WTC11 (cell line): ENCODE results near the gene TSG101. TPM values are rescaled to one million over a fixed set of nuclear protein-coding genes. Genes with fewer than 3 reads are reported as not detected.
A peak's percentile ranks its signal among the peaks of the same experiment; 100 is the strongest.

Experiments used
- ATAC-seq: fragments of 200-7000 bp; cut with Tn5 transposase; 2 replicates; pipeline ENCODE4 v1.10.0; 2021; ENCODE audit warnings: mild to moderate bottlenecking, moderate library complexity
- CTCF ChIA-PET: fragments of 300-600 bp; sonication (Branson Sonifier 250); formaldehyde crosslinking; loops from one replicate; lab custom pipeline; 2021; ENCODE audit warnings: antibody characterized with exemption; lab: Charles Lee
- POLR2A ChIA-PET: fragments of 350-600 bp; sonication (Branson Sonifier 250); formaldehyde crosslinking; loops from one replicate; lab custom pipeline; 2021; ENCODE audit warnings: antibody characterized with exemption; lab: Charles Lee
- DNase-seq: peaks from one replicate; pipeline ENCODE4 v3.0.0; 2021; ENCODE audit warnings: low spot score
- H3K27ac Mint-ChIP-seq: 2 replicates; pipeline ENCODE4 v1.8.0; 2021; ENCODE audit warnings: mixed read lengths
- H3K27me3 Mint-ChIP-seq: 2 replicates; pipeline ENCODE4 v1.8.0; 2021; ENCODE audit warnings: low read depth, mild to moderate bottlenecking, moderate library complexity, mixed read lengths
- H3K36me3 Mint-ChIP-seq: 2 replicates; pipeline ENCODE4 v1.8.0; 2021; ENCODE audit warnings: mixed read lengths
- H3K4me1 Mint-ChIP-seq: 2 replicates; pipeline ENCODE4 v1.8.0; 2022; ENCODE audit warnings: mixed read lengths
- H3K4me3 Mint-ChIP-seq: 2 replicates; pipeline ENCODE4 v1.8.0; 2021; ENCODE audit warnings: mild to moderate bottlenecking, moderate library complexity, mixed read lengths
- H3K9me3 Mint-ChIP-seq: 2 replicates; pipeline ENCODE4 v1.8.0; 2021; ENCODE audit warnings: mixed read lengths
- ETV6 ChIP-seq: sonication (generic); formaldehyde crosslinking; IDR thresholded peaks from 2 replicates; pipeline ENCODE4 v1.8.1; 2022; ENCODE audit warnings: mild to moderate bottlenecking, missing genetic modification reagents
- FOXP4 ChIP-seq: sonication (generic); formaldehyde crosslinking; IDR thresholded peaks from 2 replicates; pipeline ENCODE4 v1.8.0; 2022; ENCODE audit warnings: mild to moderate bottlenecking, missing genetic modification reagents
- MAX ChIP-seq: sonication (generic); formaldehyde crosslinking; IDR thresholded peaks from 2 replicates; pipeline ENCODE4 v1.8.0; 2022; ENCODE audit warnings: mild to moderate bottlenecking, missing genetic modification reagents
- NR2C2 ChIP-seq: sonication (generic); formaldehyde crosslinking; IDR thresholded peaks from 2 replicates; pipeline ENCODE4 v1.8.0; 2022; ENCODE audit warnings: mild to moderate bottlenecking, missing genetic modification reagents
- RORB ChIP-seq: fragments of 250-450 bp; sonication (Bioruptor Pico); IDR thresholded peaks from 2 replicates; pipeline ENCODE4 v1.9.0; 2021; ENCODE audit warnings: mild to moderate bottlenecking
- SP1 ChIP-seq: sonication (generic); formaldehyde crosslinking; conservative IDR thresholded peaks from 2 replicates; pipeline ENCODE4 v1.8.1; 2022; ENCODE audit warnings: missing genetic modification reagents
- TCF7 ChIP-seq: sonication (generic); formaldehyde crosslinking; IDR thresholded peaks from 2 replicates; pipeline ENCODE4 v1.8.0; 2022; ENCODE audit warnings: mild to moderate bottlenecking, low read depth, missing genetic modification reagents, moderate library complexity
- ZMAT4 ChIP-seq: fragments of 250-450 bp; sonication (Bioruptor Pico); IDR thresholded peaks from 2 replicates; pipeline ENCODE4 v1.9.0; 2021; ENCODE audit warnings: mild to moderate bottlenecking
- ZNF423 ChIP-seq: fragments of 250-450 bp; sonication (Bioruptor Pico); IDR thresholded peaks from 2 replicates; pipeline ENCODE4 v2.1.2; 2022; ENCODE audit warnings: mild to moderate bottlenecking, moderate library complexity
- total RNA-seq: library from RNA; stranded (reverse); gene quantifications from 3 replicates; pipeline ENCODE4 v1.2.3, GENCODE V29; 2021
- TF ChIP-seq, protein P1 (sequence below): fragments of 250-450 bp; sonication (Bioruptor Pico); conservative IDR thresholded peaks from 2 replicates; pipeline ENCODE4 v1.9.0; 2021; ENCODE audit warnings: mild to moderate bottlenecking
- TF ChIP-seq, protein P2 (sequence below): sonication (generic); formaldehyde crosslinking; IDR thresholded peaks from 2 replicates; pipeline ENCODE4 v1.8.0; 2022; ENCODE audit warnings: mild to moderate bottlenecking, missing genetic modification reagents
- TF ChIP-seq, protein P3 (sequence below): sonication (generic); formaldehyde crosslinking; IDR thresholded peaks from 2 replicates; pipeline ENCODE4 v1.8.0; 2023; ENCODE audit warnings: mild to moderate bottlenecking, missing genetic modification reagents
- TF ChIP-seq, protein P4 (sequence below): fragments of 250-450 bp; sonication (Bioruptor Pico); IDR thresholded peaks from 2 replicates; pipeline ENCODE4 v1.9.0; 2021; ENCODE audit warnings: mild to moderate bottlenecking, borderline replicate concordance

TSG101 gene
- total RNA-seq, 1 experiment from 2014 or later, result 41.7 TPM

DNA sequence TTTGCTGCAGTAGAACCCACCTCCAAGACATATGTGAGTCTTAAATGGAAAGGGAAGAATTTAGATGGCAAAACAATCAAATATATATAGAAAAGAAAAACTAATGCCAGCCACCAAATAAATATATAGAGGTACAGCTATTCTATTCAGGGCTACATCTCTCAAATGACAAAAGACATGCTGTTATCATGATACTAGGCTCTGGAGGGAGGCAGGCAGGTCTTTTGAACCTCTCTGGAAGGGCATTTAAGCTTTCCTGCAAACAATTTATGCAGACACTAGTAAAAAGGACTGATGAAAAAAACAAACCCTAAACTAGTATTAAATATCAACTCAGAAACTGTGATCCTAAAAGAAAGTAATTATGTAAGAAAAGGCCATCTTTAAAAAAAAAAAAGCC is 37.4 kb upstream of the TSG101 start:
- ATAC-seq (peak; percentile 60; the same call in 1 of the 2 replicates), DNase-seq (no peak)
- H3K9me3 Mint-ChIP-seq, result no peaks in the 10 kb centered on the region
- H3K27me3 Mint-ChIP-seq, result no peaks in the 10 kb centered on the region
- no peak for TF ChIP-seq ZNF423 (CRISPR knock-in tag)
- TF ChIP-seq, protein P1, sequence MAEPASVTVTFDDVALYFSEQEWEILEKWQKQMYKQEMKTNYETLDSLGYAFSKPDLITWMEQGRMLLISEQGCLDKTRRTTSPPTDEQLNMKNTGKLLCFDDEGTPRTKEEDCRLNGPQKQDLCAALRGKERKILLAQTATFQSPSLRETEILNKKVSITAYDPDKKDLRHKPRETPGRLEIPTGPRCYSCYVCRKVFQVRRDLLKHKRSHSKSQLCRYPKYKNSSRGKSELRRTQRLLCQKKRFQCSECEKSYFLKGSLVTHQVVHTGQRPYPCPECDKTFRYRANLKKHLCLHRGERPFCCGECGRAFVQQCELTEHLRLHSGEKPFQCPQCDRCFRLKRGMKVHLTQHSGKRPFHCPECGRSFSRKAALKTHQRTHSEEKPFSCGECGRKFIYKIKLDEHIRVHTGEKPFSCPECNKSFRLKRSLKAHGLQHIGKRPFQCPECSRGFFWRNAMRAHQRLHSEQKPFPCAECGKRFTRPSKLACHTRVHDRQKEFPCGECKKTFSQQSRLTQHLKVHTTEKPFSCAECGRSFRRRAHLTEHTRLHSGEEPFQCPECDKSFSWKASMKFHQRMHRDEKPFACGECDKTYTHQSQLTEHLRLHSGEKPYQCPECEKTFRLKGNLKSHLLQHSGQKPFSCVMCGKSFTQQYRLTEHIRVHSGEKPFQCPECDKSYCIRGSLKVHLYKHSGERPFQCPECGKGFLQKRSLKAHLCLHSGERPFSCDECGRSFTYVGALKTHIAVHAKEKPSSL (CRISPR knock-in tag), result no peak
- no peak for TF ChIP-seq FOXP4
- no peak for TF ChIP-seq SP1 (CRISPR knock-in tag)
- TF ChIP-seq, protein P2, sequence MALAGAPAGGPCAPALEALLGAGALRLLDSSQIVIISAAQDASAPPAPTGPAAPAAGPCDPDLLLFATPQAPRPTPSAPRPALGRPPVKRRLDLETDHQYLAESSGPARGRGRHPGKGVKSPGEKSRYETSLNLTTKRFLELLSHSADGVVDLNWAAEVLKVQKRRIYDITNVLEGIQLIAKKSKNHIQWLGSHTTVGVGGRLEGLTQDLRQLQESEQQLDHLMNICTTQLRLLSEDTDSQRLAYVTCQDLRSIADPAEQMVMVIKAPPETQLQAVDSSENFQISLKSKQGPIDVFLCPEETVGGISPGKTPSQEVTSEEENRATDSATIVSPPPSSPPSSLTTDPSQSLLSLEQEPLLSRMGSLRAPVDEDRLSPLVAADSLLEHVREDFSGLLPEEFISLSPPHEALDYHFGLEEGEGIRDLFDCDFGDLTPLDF (CRISPR knock-in tag), result no peak
- TF ChIP-seq, protein P3, sequence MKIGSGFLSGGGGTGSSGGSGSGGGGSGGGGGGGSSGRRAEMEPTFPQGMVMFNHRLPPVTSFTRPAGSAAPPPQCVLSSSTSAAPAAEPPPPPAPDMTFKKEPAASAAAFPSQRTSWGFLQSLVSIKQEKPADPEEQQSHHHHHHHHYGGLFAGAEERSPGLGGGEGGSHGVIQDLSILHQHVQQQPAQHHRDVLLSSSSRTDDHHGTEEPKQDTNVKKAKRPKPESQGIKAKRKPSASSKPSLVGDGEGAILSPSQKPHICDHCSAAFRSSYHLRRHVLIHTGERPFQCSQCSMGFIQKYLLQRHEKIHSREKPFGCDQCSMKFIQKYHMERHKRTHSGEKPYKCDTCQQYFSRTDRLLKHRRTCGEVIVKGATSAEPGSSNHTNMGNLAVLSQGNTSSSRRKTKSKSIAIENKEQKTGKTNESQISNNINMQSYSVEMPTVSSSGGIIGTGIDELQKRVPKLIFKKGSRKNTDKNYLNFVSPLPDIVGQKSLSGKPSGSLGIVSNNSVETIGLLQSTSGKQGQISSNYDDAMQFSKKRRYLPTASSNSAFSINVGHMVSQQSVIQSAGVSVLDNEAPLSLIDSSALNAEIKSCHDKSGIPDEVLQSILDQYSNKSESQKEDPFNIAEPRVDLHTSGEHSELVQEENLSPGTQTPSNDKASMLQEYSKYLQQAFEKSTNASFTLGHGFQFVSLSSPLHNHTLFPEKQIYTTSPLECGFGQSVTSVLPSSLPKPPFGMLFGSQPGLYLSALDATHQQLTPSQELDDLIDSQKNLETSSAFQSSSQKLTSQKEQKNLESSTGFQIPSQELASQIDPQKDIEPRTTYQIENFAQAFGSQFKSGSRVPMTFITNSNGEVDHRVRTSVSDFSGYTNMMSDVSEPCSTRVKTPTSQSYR (CRISPR knock-in tag), result no peak
- no peak for TF ChIP-seq NR2C2 (CRISPR knock-in tag)
- TF ChIP-seq MAX, result no peak
- no peak for TF ChIP-seq ZMAT4 (CRISPR knock-in tag)
- no peak for TF ChIP-seq RORB (CRISPR knock-in tag)
- TF ChIP-seq ETV6 (CRISPR knock-in tag), result no peak
- no peak for TF ChIP-seq TCF7 (CRISPR knock-in tag)
- TF ChIP-seq, protein P4, sequence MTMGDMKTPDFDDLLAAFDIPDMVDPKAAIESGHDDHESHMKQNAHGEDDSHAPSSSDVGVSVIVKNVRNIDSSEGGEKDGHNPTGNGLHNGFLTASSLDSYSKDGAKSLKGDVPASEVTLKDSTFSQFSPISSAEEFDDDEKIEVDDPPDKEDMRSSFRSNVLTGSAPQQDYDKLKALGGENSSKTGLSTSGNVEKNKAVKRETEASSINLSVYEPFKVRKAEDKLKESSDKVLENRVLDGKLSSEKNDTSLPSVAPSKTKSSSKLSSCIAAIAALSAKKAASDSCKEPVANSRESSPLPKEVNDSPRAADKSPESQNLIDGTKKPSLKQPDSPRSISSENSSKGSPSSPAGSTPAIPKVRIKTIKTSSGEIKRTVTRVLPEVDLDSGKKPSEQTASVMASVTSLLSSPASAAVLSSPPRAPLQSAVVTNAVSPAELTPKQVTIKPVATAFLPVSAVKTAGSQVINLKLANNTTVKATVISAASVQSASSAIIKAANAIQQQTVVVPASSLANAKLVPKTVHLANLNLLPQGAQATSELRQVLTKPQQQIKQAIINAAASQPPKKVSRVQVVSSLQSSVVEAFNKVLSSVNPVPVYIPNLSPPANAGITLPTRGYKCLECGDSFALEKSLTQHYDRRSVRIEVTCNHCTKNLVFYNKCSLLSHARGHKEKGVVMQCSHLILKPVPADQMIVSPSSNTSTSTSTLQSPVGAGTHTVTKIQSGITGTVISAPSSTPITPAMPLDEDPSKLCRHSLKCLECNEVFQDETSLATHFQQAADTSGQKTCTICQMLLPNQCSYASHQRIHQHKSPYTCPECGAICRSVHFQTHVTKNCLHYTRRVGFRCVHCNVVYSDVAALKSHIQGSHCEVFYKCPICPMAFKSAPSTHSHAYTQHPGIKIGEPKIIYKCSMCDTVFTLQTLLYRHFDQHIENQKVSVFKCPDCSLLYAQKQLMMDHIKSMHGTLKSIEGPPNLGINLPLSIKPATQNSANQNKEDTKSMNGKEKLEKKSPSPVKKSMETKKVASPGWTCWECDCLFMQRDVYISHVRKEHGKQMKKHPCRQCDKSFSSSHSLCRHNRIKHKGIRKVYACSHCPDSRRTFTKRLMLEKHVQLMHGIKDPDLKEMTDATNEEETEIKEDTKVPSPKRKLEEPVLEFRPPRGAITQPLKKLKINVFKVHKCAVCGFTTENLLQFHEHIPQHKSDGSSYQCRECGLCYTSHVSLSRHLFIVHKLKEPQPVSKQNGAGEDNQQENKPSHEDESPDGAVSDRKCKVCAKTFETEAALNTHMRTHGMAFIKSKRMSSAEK (CRISPR knock-in tag), result no peak
- H3K4me3 Mint-ChIP-seq, result no peak overlapping the region
- no peaks in the 10 kb centered on the region for H3K36me3 Mint-ChIP-seq
- H3K27ac Mint-ChIP-seq, result no peak overlapping the region
- POLR2A ChIA-PET, result no interaction called here
- peaks cover 3% of the 10 kb centered on the region; the same call in 1 of the 2 replicates for H3K4me1 Mint-ChIP-seq
- CTCF ChIA-PET, result interaction anchor here (0.7 to 1.7 kb wide), 4 partner anchors 24 to 320 kb away, joined by 3 to 7 read pairs (median 3); no protein-coding TSS in a partner anchor
